NK-92 treated with Interleukin-12 subunit alpha and Interleukin-12 subunit beta, amount 100 ng/mL, for 24 hours (cell line): Measurements from ENCODE around the gene KRTAP12-2.
"Not testable (repeated sequence)": the region's sequence is repeated elsewhere in the genome, so short reads cannot be mapped to it uniquely, and the experiment has no call there.

Source experiments
- DNase-seq: peaks from one replicate; lab custom pipeline; 2025; lab: John Stamatoyannopoulos, UW

KRTAP12-2 gene

GRCh38 chr21:44702111-44702972, 35.6 kb upstream of the KRTAP12-2 start:
- no peak for DNase-seq

- no peak for DNase-seq
Observed at GRCh38 chr21:44701541-44701940, 34.8 kb upstream of the KRTAP12-2 start.

GRCh38 chr21:44701023-44701400, 34.3 kb upstream of the KRTAP12-2 start:
- DNase-seq: no peak

- DNase-seq: no peak
Observed at GRCh38 chr21:44700101-44701022, 33.6 kb upstream of the KRTAP12-2 start.

GRCh38 chr21:44699502-44700001, 32.8 kb upstream of the KRTAP12-2 start:
- no peak for DNase-seq

- DNase-seq: no peak
Observed at GRCh38 chr21:44697811-44698734, 31.3 kb upstream of the KRTAP12-2 start.

GRCh38 chr21:44697172-44697810, 30.6 kb upstream of the KRTAP12-2 start, which contains the start of gene KRTAP10-12:
Gene KRTAP10-12 (plus strand): TSS chr21:44697172. CDS start chr21:44697202, 30 bp downstream.
- DNase-seq: not testable (repeated sequence)

GRCh38 chr21:44696572-44696971, 29.8 kb upstream of the KRTAP12-2 start:
- no peak for DNase-seq

- DNase-seq: no peak
Observed at GRCh38 chr21:44695641-44696040, 28.9 kb upstream of the KRTAP12-2 start.

- DNase-seq: no peak
Observed at GRCh38 chr21:44695184-44695583, 28.5 kb upstream of the KRTAP12-2 start.

GRCh38 chr21:44694776-44695175, 28.0 kb upstream of the KRTAP12-2 start:
- no peak for DNase-seq

- no peak for DNase-seq
Observed at GRCh38 chr21:44692798-44693512, 26.2 kb upstream of the KRTAP12-2 start.

GRCh38 chr21:44691686-44692085, 25.0 kb upstream of the KRTAP12-2 start:
- DNase-seq: no peak

- DNase-seq: not testable (repeated sequence)
Observed at GRCh38 chr21:44689740-44690139, 23.0 kb upstream of the KRTAP12-2 start.

GRCh38 chr21:44687671-44688070, 20.9 kb upstream of the KRTAP12-2 start:
- no peak for DNase-seq

GRCh38 chr21:44686843-44687561, 20.3 kb upstream of the KRTAP12-2 start:
- no peak for DNase-seq

GRCh38 chr21:44686000-44686781, 19.5 kb upstream of the KRTAP12-2 start:
- no peak for DNase-seq

GRCh38 chr21:44685050-44685449, 18.3 kb upstream of the KRTAP12-2 start:
- not testable (repeated sequence) for DNase-seq

- no peak for DNase-seq
Observed at GRCh38 chr21:44684483-44684882, 17.8 kb upstream of the KRTAP12-2 start.
